ENCODE data around the gene POLR3E.

DNA sequence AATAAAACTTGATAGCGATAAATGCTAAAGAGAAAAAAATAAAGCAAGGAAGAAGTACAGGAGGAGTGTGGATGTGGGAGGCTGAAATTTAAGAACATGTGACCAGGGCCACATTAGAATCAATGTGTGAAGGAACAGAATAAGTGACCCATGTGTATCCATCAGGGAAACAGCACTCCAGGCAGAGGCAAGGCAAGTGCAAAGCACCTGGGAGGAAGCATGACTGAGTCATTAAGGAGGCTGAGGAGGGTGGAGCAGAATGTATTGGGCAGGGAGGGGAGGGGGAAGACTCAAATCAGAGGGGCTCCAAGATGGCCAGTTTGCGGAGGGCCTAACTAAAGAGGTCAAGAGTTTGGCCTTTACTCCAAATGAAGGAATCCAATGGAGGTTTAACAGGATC lies 69.2 kb downstream of the POLR3E start:
- TF ChIP-seq EZH2 (IDR thresholded peaks at IDR 0.05; ENCODE audit: borderline replicate concordance, low read depth, low read length, severe bottlenecking) (no peak), POLR2A (IDR thresholded peaks at IDR 0.05; ENCODE audit: low read depth, low read length) (no peak), POLR2AphosphoS5 (IDR thresholded peaks at IDR 0.05; ENCODE audit: insufficient read depth, low read depth, low read length) (no peak), MYC (IDR thresholded peaks at IDR 0.05; ENCODE audit: low read depth, low read length) (no peak), JUN (IDR thresholded peaks at IDR 0.05; ENCODE audit: borderline replicate concordance, insufficient read depth, insufficient read length, low read depth) (no peak)
- TF ChIP-seq, protein P1, sequence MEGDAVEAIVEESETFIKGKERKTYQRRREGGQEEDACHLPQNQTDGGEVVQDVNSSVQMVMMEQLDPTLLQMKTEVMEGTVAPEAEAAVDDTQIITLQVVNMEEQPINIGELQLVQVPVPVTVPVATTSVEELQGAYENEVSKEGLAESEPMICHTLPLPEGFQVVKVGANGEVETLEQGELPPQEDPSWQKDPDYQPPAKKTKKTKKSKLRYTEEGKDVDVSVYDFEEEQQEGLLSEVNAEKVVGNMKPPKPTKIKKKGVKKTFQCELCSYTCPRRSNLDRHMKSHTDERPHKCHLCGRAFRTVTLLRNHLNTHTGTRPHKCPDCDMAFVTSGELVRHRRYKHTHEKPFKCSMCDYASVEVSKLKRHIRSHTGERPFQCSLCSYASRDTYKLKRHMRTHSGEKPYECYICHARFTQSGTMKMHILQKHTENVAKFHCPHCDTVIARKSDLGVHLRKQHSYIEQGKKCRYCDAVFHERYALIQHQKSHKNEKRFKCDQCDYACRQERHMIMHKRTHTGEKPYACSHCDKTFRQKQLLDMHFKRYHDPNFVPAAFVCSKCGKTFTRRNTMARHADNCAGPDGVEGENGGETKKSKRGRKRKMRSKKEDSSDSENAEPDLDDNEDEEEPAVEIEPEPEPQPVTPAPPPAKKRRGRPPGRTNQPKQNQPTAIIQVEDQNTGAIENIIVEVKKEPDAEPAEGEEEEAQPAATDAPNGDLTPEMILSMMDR (IDR thresholded peaks at IDR 0.05; ENCODE audit: extremely low read depth in 1 of 2, insufficient read depth in 1 of 2, low read depth in 1 of 2, low read length in 2 of 2) = no peak
- TF ChIP-seq, protein P2, sequence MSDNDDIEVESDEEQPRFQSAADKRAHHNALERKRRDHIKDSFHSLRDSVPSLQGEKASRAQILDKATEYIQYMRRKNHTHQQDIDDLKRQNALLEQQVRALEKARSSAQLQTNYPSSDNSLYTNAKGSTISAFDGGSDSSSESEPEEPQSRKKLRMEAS (IDR thresholded peaks at IDR 0.05; ENCODE audit: insufficient read depth, insufficient read length) = no peak
